IMR-90 (cell line): ENCODE data around the gene AFDN. TPM values are rescaled to one million over a fixed set of nuclear protein-coding genes. Genes with fewer than 3 reads are reported as not detected.
A peak's percentile ranks its signal among the peaks of the same experiment; 100 is the strongest.

Experiments used
- ATAC-seq: fragments of 200-7000 bp; cut with Tn5 transposase; 2 replicates; pipeline ENCODE4 v1.9.1; 2020; ENCODE audit warnings: low read depth, mild to moderate bottlenecking, moderate library complexity
- BruUV-seq: library from RNA; stranded (reverse); fragments of 400-500 nt; replicated peaks from 2 replicates; lab custom pipeline; 2021; lab: Mats Ljungman, UMichigan
- CTCF ChIA-PET: fragments of 300-600 bp; formaldehyde crosslinking; extraction: SDS; loops from one replicate; lab custom pipeline; 2021; ENCODE audit warnings: antibody characterized with exemption; lab: Yijun Ruan, JAX
- POLR2A ChIA-PET: fragments of 300-600 bp; sonication (Branson Sonifier 250); formaldehyde crosslinking; loops from one replicate; lab custom pipeline; 2022; ENCODE audit warnings: antibody characterized with exemption; ENCODE audit not compliant: unreplicated experiment; lab: Charles Lee
- DNase-seq: peaks from one replicate; pipeline ENCODE4 v3.0.0; 2013
- H2AFZ ChIP-seq: replicated peaks from 2 replicates; pipeline ENCODE3; 2013; ENCODE audit warnings: low read length, mild to moderate bottlenecking; ENCODE audit not compliant: poor library complexity
- H2AK5ac ChIP-seq: 2 replicates; pipeline ENCODE4 v1.6.1; 2013; ENCODE audit warnings: low read depth, low read length, inconsistent platforms
- H2AK9ac ChIP-seq: replicated peaks from 2 replicates; pipeline ENCODE3; 2013; ENCODE audit warnings: mild to moderate bottlenecking, low read depth, low read length, moderate library complexity; ENCODE audit not compliant: poor library complexity
- H2BK120ac ChIP-seq: 2 replicates; pipeline ENCODE4 v1.6.1; 2013; ENCODE audit warnings: low read depth, low read length, inconsistent platforms
- H2BK15ac ChIP-seq: 3 replicates; pipeline ENCODE4 v1.6.1; 2013; ENCODE audit warnings: low read depth, low read length, inconsistent platforms
- H2BK20ac ChIP-seq: 2 replicates; pipeline ENCODE4 v1.6.1; 2013; ENCODE audit warnings: low read depth, mild to moderate bottlenecking, inconsistent platforms, low read length, moderate library complexity
- H2BK5ac ChIP-seq: 2 replicates; pipeline ENCODE4 v1.6.1; 2013; ENCODE audit warnings: mild to moderate bottlenecking, low read depth, low read length, inconsistent platforms; ENCODE audit not compliant: poor library complexity, severe bottlenecking
- H3K14ac ChIP-seq: replicated peaks from 2 replicates; pipeline ENCODE4 v1.6.1; 2013; ENCODE audit warnings: low read depth, low read length, inconsistent platforms
- H3K18ac ChIP-seq: 2 replicates; pipeline ENCODE4 v1.6.1; 2013; ENCODE audit warnings: low read depth, low read length, control low read depth
- H3K23ac ChIP-seq: 2 replicates; pipeline ENCODE4 v1.6.1; 2013; ENCODE audit warnings: low read depth, low read length, inconsistent platforms
- H3K27ac ChIP-seq: 2 replicates; pipeline ENCODE4 v1.5.1; 2013; ENCODE audit warnings: mild to moderate bottlenecking, control low read depth, low read length; ENCODE audit not compliant: insufficient read depth
- H3K27me3 ChIP-seq: 2 replicates; pipeline ENCODE4 v1.6.1; 2013; ENCODE audit warnings: low read length; ENCODE audit not compliant: control insufficient read depth, insufficient read depth
- H3K36me3 ChIP-seq: 2 replicates; pipeline ENCODE4 v1.6.1; 2013; ENCODE audit warnings: low read length, mixed read lengths; ENCODE audit not compliant: control insufficient read depth, insufficient read depth
- H3K4ac ChIP-seq: 2 replicates; pipeline ENCODE4 v1.6.1; 2013; ENCODE audit warnings: low read depth, low read length, inconsistent platforms
- H3K4me1 ChIP-seq: 2 replicates; pipeline ENCODE4 v1.6.1; 2013; ENCODE audit warnings: low read length, mixed read lengths; ENCODE audit not compliant: control insufficient read depth, insufficient read depth
- H3K4me2 ChIP-seq: 2 replicates; pipeline ENCODE4 v1.6.1; 2013; ENCODE audit warnings: low read depth, mild to moderate bottlenecking, control low read depth, low read length, moderate library complexity
- H3K4me3 ChIP-seq: 2 replicates; pipeline ENCODE4 v1.5.1; 2013; ENCODE audit warnings: low read depth, mild to moderate bottlenecking, control low read depth, low read length, moderate library complexity; ENCODE audit not compliant: insufficient read depth
- H3K56ac ChIP-seq: 2 replicates; pipeline ENCODE4 v1.6.1; 2013; ENCODE audit warnings: low read length, inconsistent platforms; ENCODE audit not compliant: insufficient read depth; ENCODE audit errors: extremely low read depth
- H3K79me1 ChIP-seq, 2 experiments: 2 replicates each; pipeline ENCODE4 v1.6.1; 2013; ENCODE audit warnings: low read length in 2 of 2, inconsistent platforms in 1 of 2, low read depth in 1 of 2
- H3K9ac ChIP-seq: 2 replicates; pipeline ENCODE4 v1.6.1; 2013; ENCODE audit warnings: low read depth, low read length, control low read depth
- H3K9me1 ChIP-seq: 2 replicates; pipeline ENCODE4 v1.6.1; 2013; ENCODE audit warnings: low read length, inconsistent platforms; ENCODE audit not compliant: insufficient read depth
- H3K9me3 ChIP-seq: 2 replicates; pipeline ENCODE4 v1.6.1; 2013; ENCODE audit warnings: low read length; ENCODE audit not compliant: control insufficient read depth, insufficient read depth
- H4K20me1 ChIP-seq: 2 replicates; pipeline ENCODE4 v1.6.1; 2013; ENCODE audit warnings: low read length, inconsistent platforms; ENCODE audit not compliant: insufficient read depth
- H4K5ac ChIP-seq: 2 replicates; pipeline ENCODE4 v1.6.1; 2013; ENCODE audit warnings: mild to moderate bottlenecking, low read depth, low read length, control low read depth
- H4K8ac ChIP-seq, 2 experiments: 2 replicates each; pipeline ENCODE4 v1.6.1; 2013; ENCODE audit warnings: low read depth in 2 of 2, low read length in 2 of 2, control low read depth in 1 of 2, inconsistent platforms in 1 of 2
- H4K91ac ChIP-seq: 2 replicates; pipeline ENCODE4 v1.6.1; 2013; ENCODE audit warnings: low read depth, low read length, inconsistent platforms; ENCODE audit not compliant: insufficient read depth
- BHLHE40 ChIP-seq: fragments of 150-350 bp; IDR thresholded peaks from 2 replicates; pipeline ENCODE4 v1.6.1; 2016; ENCODE audit warnings: mild to moderate bottlenecking, low read depth, low read length
- CTCF ChIP-seq: conservative IDR thresholded peaks from 2 replicates; pipeline ENCODE4 v1.5.1; 2012; ENCODE audit warnings: mild to moderate bottlenecking, low read depth, low read length, improper control_type of control experiment
- FOS ChIP-seq: fragments of 150-350 bp; IDR thresholded peaks from 2 replicates; pipeline ENCODE4 v1.6.1; 2016; ENCODE audit warnings: low read depth, low read length
- NFE2L2 ChIP-seq: fragments of 150-350 bp; IDR thresholded peaks from 2 replicates; pipeline ENCODE4 v1.6.1; 2016; ENCODE audit warnings: low read depth, mild to moderate bottlenecking, low read length
- RCOR1 ChIP-seq: IDR thresholded peaks from 2 replicates; pipeline ENCODE4 v1.6.1; 2012; ENCODE audit warnings: mild to moderate bottlenecking, low read length, improper control_type of control experiment; ENCODE audit not compliant: insufficient replicate concordance
- WGBS, 2 experiments: methylation state at CpG; one replicate each; pipeline versions ENCODE4 v1.1.5 to v1.1.7; 2013; ENCODE audit warnings: missing lambda C conversion rate in 2 of 2; ENCODE audit not compliant: insufficient read length in 1 of 2; ENCODE audit errors: extremely low coverage in 2 of 2; 5-methylcytosine and 5-hydroxymethylcytosine counted together
- dilution Hi-C: fragments of 300-500 bp; cut with HindIII; formaldehyde crosslinking; loops from one replicate; pipeline ENCODE4 v1.14.3; 2018; ENCODE audit warnings: low sequenced_read_pairs; ENCODE audit not compliant: unreplicated experiment
- in situ Hi-C: fragments of 300-500 bp; cut with MboI; formaldehyde crosslinking; loops from 3 replicates; pipeline ENCODE4 v1.14.3; 2019; ENCODE audit warnings: low sequenced_read_pairs, inconsistent platforms, mixed read lengths
- intact Hi-C: fragments of 100-400 bp; cut with micrococcal nuclease; formaldehyde crosslinking; loops from 2 replicates; pipeline ENCODE4 v1.10.0; 2022
- polyA plus RNA-seq, 3 experiments: library from polyadenylated mRNA; depleted of rRNA; stranded (reverse); fragments of >200 nt; gene quantifications; 2 replicates each; pipeline ENCODE4 v1.2.3, GENCODE V29; 2012; ENCODE audit warnings: low replicate concordance in 1 of 3
- total RNA-seq: library from RNA; depleted of rRNA; stranded (reverse); fragments of >200 nt; gene quantifications from 2 replicates; pipeline ENCODE4 v1.2.3, GENCODE V29; 2012

The AFDN gene
- total and polyA plus RNA-seq, 2 of the 4 experiments (the other 2 are of a cell fraction) = 11.6 to 20.8 TPM

GRCh38 chr6:167921831-167922230 is 95.1 kb downstream of the AFDN start:
- POLR2A ChIA-PET = no interaction called here
- Histone ChIP-seq H3K9ac (no peak overlapping the region), H2AK9ac (peak overlapping the region; percentile 74), H3K14ac (no peak overlapping the region), H3K9me1 (no peaks in the 10 kb centered on the region; the same call in 1 of the 2 replicates), H2BK120ac (no peak overlapping the region), H3K4me2 (no peak overlapping the region), H3K4me1 (no peaks in the 10 kb centered on the region), H2AFZ (no peak overlapping the region), H2BK15ac (no peak overlapping the region), H3K4ac (no peak overlapping the region), H2BK5ac (no peak overlapping the region), H3K9me3 (no peaks in the 10 kb centered on the region), H4K5ac (no peak overlapping the region), H3K56ac (no peak overlapping the region), H3K23ac (no peak overlapping the region), H4K91ac (no peak overlapping the region), H3K79me1 (no peaks in the 10 kb centered on the region), H2BK20ac (no peak overlapping the region), H2AK5ac (no peak overlapping the region), H3K27me3 (no peaks in the 10 kb centered on the region), H3K4me3 (no peak overlapping the region), H3K36me3 (peaks cover 22% of the 10 kb centered on the region), H3K18ac (no peak overlapping the region), H3K27ac (no peak overlapping the region), H4K20me1 (no peaks in the 10 kb centered on the region), H4K8ac (no peak overlapping the region)
- dilution Hi-C loops (no loop called here), intact Hi-C loops (no loop called here), in situ Hi-C loops (loop anchor here (25.0 kb wide), 1 partner anchor 965 kb away; no protein-coding TSS in a partner anchor)
- DNase-seq (no peak), ATAC-seq (no peak)
- no TSS peak for BruUV-seq
- no CpG with 5 or more reads among the region's 6 CpGs for WGBS, 2 experiments
- TF ChIP-seq RCOR1 (no peak), FOS (no peak), CTCF (no peak), NFE2L2 (no peak), BHLHE40 (no peak)
- CTCF ChIA-PET = no interaction called here
